ENCODE data around the gene TNFRSF19.
"Not testable (repeated sequence)": the region's sequence is repeated elsewhere in the genome, so short reads cannot be mapped to it uniquely, and the experiment has no call there.

TNFRSF19 gene

GRCh38 chr13:23570099-23570920 is at the start of gene TNFRSF19:
Gene TNFRSF19 (plus strand): TSS chr13:23570412. CDS start chr13:23590184, 19,772 bp downstream.
- DNase-seq, result no peak

DNA sequence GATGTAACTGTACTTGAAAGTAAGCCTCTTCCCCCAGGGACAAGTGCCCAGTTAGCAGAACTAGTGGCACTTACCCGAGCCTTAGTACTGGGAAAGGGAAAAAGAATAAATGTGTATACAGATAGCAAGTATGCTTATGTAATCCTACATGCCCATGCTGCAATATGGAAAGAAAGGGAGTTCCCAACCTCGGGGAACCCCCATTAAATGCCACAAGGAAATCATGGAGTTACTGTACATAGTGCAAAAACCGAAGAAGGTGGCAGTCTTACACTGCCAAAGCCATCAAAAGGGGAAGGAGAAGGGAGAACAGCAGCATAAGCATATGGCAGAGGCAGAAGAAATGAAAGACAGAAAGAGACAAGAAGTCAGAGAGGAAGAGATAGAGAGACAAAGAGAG is 40.3 kb upstream of the TNFRSF19 start:
- not testable (repeated sequence) for DNase-seq

DNA sequence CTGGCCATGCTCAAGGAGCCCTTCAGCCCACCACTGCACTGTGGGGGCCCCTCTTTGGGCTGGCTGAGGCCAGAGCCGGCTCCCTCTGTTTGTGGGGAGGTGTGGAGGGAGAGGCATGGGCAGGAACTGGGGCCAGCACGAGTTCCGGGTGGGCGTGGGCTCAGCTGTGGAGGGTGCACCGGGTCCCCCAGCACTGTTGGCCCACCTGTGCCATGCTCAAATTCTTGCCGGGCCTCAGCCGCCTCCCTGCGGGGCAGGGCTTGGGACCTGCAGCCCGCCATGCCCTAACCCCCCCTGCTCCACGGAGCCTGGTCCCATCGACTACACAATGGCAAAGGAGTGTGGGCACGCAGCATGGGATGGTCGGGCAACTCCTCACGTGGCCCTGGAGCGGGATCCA is 38.8 kb upstream of the TNFRSF19 start:
- no peak for DNase-seq

- no peak for DNase-seq
These were observed 36.1 kb upstream of the TNFRSF19 start for GRCh38 chr13:23534090-23534489.

- no peak for DNase-seq
These were observed 28.9 kb upstream of the TNFRSF19 start for GRCh38 chr13:23541221-23541824.

- DNase-seq, result no peak
These were observed 25.5 kb upstream of the TNFRSF19 start for GRCh38 chr13:23544668-23545067.

DNA sequence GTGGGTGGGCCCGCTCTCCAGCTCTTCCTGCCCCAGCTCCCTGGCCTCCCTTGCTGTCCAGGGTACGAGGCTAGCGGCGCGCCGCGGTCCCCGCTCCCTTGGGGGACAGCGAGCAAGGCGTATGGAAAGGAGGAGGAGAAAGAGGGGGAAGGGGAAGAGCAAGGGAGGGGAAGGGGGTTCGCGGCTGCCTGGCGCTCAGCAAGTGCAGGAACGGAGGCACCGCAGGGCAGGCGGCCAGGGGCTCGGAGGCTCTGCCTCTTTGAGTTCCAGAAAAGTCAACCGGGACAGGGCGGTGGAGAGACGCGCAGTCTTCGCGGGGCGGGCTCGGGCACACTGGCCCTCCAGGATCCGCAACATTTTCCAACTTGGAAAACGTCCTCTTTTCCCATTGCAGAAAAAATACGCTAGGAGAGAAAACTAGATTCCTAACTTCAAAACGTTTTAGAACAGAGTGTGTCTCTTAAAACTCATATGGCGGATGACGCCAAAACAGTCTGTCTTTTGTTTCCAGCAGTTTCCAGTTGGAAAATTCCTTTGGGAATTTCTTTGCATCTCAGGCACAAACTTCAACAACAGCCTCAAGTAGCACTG is 23.1 kb upstream of the TNFRSF19 start:
- DNase-seq, result no peak

- no peak for DNase-seq
These were observed 20.5 kb upstream of the TNFRSF19 start for GRCh38 chr13:23549724-23550123.

DNA sequence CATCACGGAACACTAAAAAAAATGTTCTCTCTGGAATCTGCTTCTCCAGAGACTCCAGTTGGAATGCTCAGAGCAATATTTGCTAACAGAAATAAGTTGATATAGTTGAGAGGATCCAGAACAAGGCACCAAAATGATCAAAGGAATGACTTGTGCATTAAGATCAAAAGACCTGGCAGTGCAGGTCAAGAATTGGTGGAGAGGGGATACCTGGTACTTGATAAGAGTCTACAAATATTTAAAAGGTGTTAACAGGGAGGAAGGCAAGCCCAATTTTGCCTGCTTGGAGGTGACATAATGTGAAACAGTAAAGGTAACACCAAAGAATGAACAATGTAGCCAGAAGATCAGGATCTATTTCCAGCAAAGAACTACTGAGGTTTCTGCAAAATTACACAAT is 20.0 kb upstream of the TNFRSF19 start:
- no peak for DNase-seq

GRCh38 chr13:23551213-23552008 is 18.8 kb upstream of the TNFRSF19 start:
- no peak for DNase-seq

- DNase-seq, result no peak
These were observed 18.0 kb upstream of the TNFRSF19 start for GRCh38 chr13:23552171-23552570.

- DNase-seq, result no peak
These were observed 17.6 kb upstream of the TNFRSF19 start for GRCh38 chr13:23552661-23553060.

DNA sequence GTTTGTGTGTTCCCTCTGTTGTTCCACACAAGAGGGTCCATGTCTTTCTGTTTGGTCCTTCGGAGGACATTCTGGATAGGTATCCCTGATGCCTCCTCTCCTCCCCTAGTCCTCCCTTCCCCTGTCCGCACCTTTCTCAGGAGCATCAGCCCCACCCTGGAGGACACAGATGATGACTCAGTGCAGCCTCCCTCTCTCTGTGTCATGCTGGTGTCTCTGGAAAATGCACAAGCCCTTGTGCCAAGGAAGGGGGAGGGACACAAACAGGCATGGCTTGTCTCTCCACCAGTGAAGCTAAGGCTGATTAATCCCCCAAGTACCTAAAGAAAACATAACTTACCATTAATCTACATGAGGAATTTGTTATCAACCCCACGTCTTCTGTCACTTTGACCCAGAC is 16.2 kb upstream of the TNFRSF19 start:
- DNase-seq, result no peak

DNA sequence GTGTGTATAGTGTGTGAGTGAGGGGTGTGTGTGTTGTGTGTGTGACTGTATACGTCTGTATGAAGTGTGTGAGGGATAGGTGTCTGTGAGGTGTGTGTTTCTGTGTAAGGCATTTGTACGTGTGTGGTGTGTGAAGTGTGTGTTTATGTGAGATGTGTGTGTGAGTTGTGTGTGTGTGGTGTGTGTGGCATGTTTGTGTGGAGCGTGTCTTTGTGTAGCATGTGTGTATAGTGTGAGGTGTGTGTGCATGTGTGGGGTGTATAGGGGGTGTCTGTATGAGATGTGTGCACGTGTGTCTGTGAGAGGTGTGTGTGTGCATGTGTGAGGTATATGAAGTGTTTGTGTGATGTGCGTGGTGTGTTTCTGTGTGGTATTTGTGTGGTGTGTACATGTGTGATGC is 13.2 kb upstream of the TNFRSF19 start:
- no peak for DNase-seq

- no peak for DNase-seq
These were observed 12.5 kb upstream of the TNFRSF19 start for GRCh38 chr13:23557733-23558132.

- DNase-seq, result peak; percentile 11
These were observed 11.3 kb upstream of the TNFRSF19 start for GRCh38 chr13:23558675-23559536.

DNA sequence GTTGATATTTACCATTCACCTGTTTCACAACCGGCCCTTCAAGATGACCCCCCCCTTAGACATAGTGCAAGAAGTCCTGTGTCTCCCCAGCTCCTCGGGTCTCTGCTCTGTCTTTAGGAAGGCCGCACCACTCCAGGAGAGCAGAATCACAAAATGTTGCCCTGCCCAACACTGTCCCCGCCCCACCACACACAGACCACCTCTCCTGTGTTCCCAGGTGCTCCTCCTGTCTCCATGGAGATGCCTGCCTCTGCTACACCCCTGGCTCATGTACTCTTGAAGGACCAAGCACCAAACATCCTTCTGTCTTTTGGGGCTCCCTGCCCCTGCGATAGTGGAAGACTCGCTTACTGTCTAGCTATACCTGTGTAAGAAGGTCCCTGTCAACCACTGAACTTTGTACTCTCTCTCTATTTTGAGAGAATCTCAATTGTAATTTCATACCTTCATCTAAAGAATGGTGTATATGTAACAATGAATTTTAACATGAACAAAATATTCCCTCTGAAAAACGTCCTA is 9.6 kb upstream of the TNFRSF19 start:
- no peak for DNase-seq

DNA sequence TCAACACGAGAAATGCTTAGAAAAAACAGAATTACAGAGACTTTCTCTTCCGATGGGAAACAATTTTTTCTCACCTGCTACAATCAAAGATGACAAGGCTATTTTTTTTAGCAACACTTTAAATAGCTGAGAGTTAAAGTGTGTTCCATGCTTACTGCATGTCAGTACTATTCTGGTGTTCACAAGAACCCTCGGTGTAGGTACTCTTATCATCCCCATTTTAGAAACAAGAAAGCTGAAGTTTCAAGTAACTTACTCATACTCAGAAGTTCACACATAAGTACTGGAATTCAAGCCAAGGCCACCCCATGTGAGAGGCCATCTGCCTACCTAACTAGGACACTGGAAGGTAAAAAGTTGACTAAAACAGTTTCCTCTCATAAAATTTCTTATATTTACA is 9.0 kb upstream of the TNFRSF19 start:
- no peak for DNase-seq

- DNase-seq, result no peak
These were observed 6.9 kb upstream of the TNFRSF19 start for GRCh38 chr13:23563085-23563845.

GRCh38 chr13:23567906-23568460 is 2.2 kb upstream of the TNFRSF19 start:
- DNase-seq, result no peak

GRCh38 chr13:23570921-23571315 is 706 bp downstream of the TNFRSF19 start:
- DNase-seq, result no peak
